HG02678 (cell line): ENCODE data around the gene SLC38A3.

Experiments
- ATAC-seq: cut with Tn5 transposase; IDR thresholded peaks from one replicate; pipeline ENCODE4 v1.9.1; 2021; ENCODE audit warnings: mild to moderate bottlenecking, moderate library complexity; ENCODE audit not compliant: unreplicated experiment

Gene SLC38A3

GRCh38 chr3:50190936-50191660, 14.0 kb upstream of the SLC38A3 start, which contains the start of gene GNAT1:
Gene GNAT1, plus strand, starts transcription at chr3:50191610. Its CDS starts 116 bp downstream, at chr3:50191726.
- no peak for ATAC-seq

- no peak for ATAC-seq
Measured at GRCh38 chr3:50192124-50192523, 12.9 kb upstream of the SLC38A3 start.

- ATAC-seq: no peak
Measured at GRCh38 chr3:50192689-50193141, 12.4 kb upstream of the SLC38A3 start.

- ATAC-seq: no peak
Measured at GRCh38 chr3:50193286-50193685, 11.8 kb upstream of the SLC38A3 start.

- no peak for ATAC-seq
Measured at GRCh38 chr3:50193746-50194127, 11.3 kb upstream of the SLC38A3 start.

- ATAC-seq: no peak
Measured at GRCh38 chr3:50194128-50194902, 10.8 kb upstream of the SLC38A3 start.

- ATAC-seq: no peak
Measured at GRCh38 chr3:50194903-50195500, 10.1 kb upstream of the SLC38A3 start.

GRCh38 chr3:50195501-50196252, 9.4 kb upstream of the SLC38A3 start:
- no peak for ATAC-seq

- no peak for ATAC-seq
Measured at GRCh38 chr3:50196253-50196801, 8.7 kb upstream of the SLC38A3 start.

GRCh38 chr3:50201573-50202315, 3.3 kb upstream of the SLC38A3 start:
- no peak for ATAC-seq

- no peak for ATAC-seq
Measured at GRCh38 chr3:50202353-50203112, 2.5 kb upstream of the SLC38A3 start.

GRCh38 chr3:50203113-50203808, 1.8 kb upstream of the SLC38A3 start:
- ATAC-seq: no peak

GRCh38 chr3:50203809-50204803, 965 bp upstream of the SLC38A3 start:
- ATAC-seq: no peak

- no peak for ATAC-seq
Measured at GRCh38 chr3:50205413-50206276, 574 bp downstream of the SLC38A3 start.

- ATAC-seq: no peak
Measured at GRCh38 chr3:50207359-50208042, 2.4 kb downstream of the SLC38A3 start.
